DND-41 (cell line): ENCODE results near the gene HECTD4.

Experiments
- ATAC-seq: fragments of 200-7000 bp; cut with Tn5 transposase; 3 replicates; pipeline ENCODE4 v1.9.1; 2021; ENCODE audit warnings: low read depth; ENCODE audit not compliant: insufficient read depth
- DNase-seq: peaks from one replicate; pipeline ENCODE4 v3.0.0-alpha.2; 2020
- H2AFZ ChIP-seq: 2 replicates; pipeline ENCODE4 v1.6.0; 2012; ENCODE audit warnings: low read depth, low read length
- H3K27ac ChIP-seq: 2 replicates; pipeline ENCODE4 v1.5.1; 2012; ENCODE audit warnings: low read length, inconsistent platforms
- H3K27me3 ChIP-seq: fragments of 200-600 bp; sonication (generic); 2 replicates; pipeline ENCODE4 v1.6.0; 2012; ENCODE audit warnings: low read length, mild to moderate bottlenecking, inconsistent platforms; ENCODE audit not compliant: insufficient read depth, poor library complexity
- H3K36me3 ChIP-seq: 2 replicates; pipeline ENCODE4 v1.5.1; 2012; ENCODE audit warnings: low read length, inconsistent platforms; ENCODE audit not compliant: insufficient read depth
- H3K4me1 ChIP-seq: 2 replicates; pipeline ENCODE4 v1.5.1; 2012; ENCODE audit warnings: mild to moderate bottlenecking, low read length; ENCODE audit not compliant: insufficient read depth
- H3K4me2 ChIP-seq: 2 replicates; pipeline ENCODE4 v1.6.0; 2012; ENCODE audit warnings: mild to moderate bottlenecking, moderate library complexity, low read length, inconsistent platforms; ENCODE audit not compliant: insufficient read depth
- H3K4me3 ChIP-seq, 2 experiments: fragments of 200-600 bp in 1 of 2; shearing (Covaris generic) in 1 of 2; 2 replicates each; pipeline ENCODE4 v1.5.1; 2012 to 2016; ENCODE audit warnings: inconsistent platforms in 2 of 2, low read length in 2 of 2, mild to moderate bottlenecking in 2 of 2, low read depth in 1 of 2, moderate library complexity in 1 of 2
- H3K79me2 ChIP-seq: 2 replicates; pipeline ENCODE4 v1.6.0; 2012; ENCODE audit warnings: low read length, inconsistent platforms; ENCODE audit not compliant: insufficient read depth
- H3K9ac ChIP-seq: 2 replicates; pipeline ENCODE4 v1.6.0; 2012; ENCODE audit warnings: low read depth, mild to moderate bottlenecking, inconsistent platforms, low read length, moderate library complexity
- H3K9me3 ChIP-seq: 2 replicates; pipeline ENCODE4 v1.5.1; 2012; ENCODE audit warnings: low read length, moderate library complexity, mild to moderate bottlenecking, inconsistent platforms; ENCODE audit not compliant: insufficient read depth, severe bottlenecking
- H4K20me1 ChIP-seq: 2 replicates; pipeline ENCODE4 v1.6.0; 2012; ENCODE audit warnings: low read length; ENCODE audit not compliant: insufficient read depth
- EZH2 ChIP-seq: IDR thresholded peaks from 3 replicates; pipeline ENCODE4 v1.6.1; 2012; ENCODE audit warnings: borderline replicate concordance, low read depth, mild to moderate bottlenecking, moderate library complexity, low read length, inconsistent platforms; ENCODE audit not compliant: severe bottlenecking
- TF ChIP-seq, protein P1 (sequence below): IDR thresholded peaks from 2 replicates; pipeline ENCODE4 v1.5.1; 2012; ENCODE audit warnings: borderline replicate concordance, low read length, moderate library complexity, mild to moderate bottlenecking; ENCODE audit not compliant: poor library complexity, severe bottlenecking; ENCODE audit errors: extremely low read depth

The HECTD4 gene

DNA sequence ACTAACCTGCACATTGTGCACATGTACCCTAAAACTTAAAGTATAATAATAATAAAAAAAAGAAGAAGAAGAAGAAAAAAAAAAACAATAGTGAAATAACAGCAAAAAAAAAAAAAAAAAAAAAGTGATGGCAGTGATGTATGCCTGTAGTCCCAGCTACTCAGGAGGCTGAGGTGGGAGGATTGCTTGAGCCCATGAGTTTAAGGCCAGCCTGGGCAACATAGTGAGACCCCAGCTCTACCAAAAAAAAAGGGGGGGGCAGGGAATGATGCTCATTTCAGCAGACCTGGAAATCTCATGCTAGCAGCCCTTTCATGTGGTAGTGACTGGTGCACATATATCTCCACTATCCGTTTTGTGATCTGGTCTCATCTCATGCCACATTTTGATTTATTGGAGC, 236.1 kb downstream of the HECTD4 start:
- DNase-seq, result no peak
- Histone ChIP-seq H2AFZ (no peak overlapping the region), H3K27ac (no peak overlapping the region), H3K4me3 (no peak overlapping the region), H3K79me2 (no peaks in the 10 kb centered on the region), H3K9me3 (no peaks in the 10 kb centered on the region), H3K27me3 (no peaks in the 10 kb centered on the region), H3K9ac (no peak overlapping the region), H3K36me3 (peaks cover 83% of the 10 kb centered on the region), H4K20me1 (no peaks in the 10 kb centered on the region), H3K4me1 (no peaks in the 10 kb centered on the region), H3K4me2 (no peak overlapping the region)
- ATAC-seq, result no peak
- no peak for TF ChIP-seq EZH2
- TF ChIP-seq, protein P1, sequence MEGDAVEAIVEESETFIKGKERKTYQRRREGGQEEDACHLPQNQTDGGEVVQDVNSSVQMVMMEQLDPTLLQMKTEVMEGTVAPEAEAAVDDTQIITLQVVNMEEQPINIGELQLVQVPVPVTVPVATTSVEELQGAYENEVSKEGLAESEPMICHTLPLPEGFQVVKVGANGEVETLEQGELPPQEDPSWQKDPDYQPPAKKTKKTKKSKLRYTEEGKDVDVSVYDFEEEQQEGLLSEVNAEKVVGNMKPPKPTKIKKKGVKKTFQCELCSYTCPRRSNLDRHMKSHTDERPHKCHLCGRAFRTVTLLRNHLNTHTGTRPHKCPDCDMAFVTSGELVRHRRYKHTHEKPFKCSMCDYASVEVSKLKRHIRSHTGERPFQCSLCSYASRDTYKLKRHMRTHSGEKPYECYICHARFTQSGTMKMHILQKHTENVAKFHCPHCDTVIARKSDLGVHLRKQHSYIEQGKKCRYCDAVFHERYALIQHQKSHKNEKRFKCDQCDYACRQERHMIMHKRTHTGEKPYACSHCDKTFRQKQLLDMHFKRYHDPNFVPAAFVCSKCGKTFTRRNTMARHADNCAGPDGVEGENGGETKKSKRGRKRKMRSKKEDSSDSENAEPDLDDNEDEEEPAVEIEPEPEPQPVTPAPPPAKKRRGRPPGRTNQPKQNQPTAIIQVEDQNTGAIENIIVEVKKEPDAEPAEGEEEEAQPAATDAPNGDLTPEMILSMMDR, result no peak

DNA sequence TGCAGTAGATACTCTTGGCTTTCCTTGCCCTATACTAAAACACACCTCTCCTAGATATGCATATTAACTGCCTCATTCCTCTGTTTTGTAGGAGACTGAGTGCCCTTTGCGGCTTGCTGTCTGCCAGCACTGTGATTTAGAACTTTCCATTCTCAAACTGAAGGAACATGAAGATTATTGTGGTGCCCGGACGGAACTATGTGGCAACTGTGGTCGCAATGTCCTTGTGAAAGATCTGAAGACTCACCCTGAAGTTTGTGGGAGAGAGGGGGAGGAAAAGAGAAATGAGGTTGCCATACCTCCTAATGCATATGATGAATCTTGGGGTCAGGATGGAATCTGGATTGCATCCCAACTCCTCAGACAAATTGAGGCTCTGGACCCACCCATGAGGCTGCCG, 241.5 kb downstream of the HECTD4 start:
- Histone ChIP-seq H3K79me2 (no peaks in the 10 kb centered on the region), H3K4me1 (no peaks in the 10 kb centered on the region), H3K36me3 (peaks cover 70% of the 10 kb centered on the region), H3K9ac (no peak overlapping the region), H3K27me3 (no peaks in the 10 kb centered on the region), H2AFZ (no peak overlapping the region), H3K9me3 (no peaks in the 10 kb centered on the region), H4K20me1 (no peaks in the 10 kb centered on the region), H3K4me3 (no peak overlapping the region), H3K4me2 (no peak overlapping the region), H3K27ac (no peak overlapping the region)
- DNase-seq (no peak), ATAC-seq (no peak)
- TF ChIP-seq, protein P1, result no peak
- TF ChIP-seq EZH2, result no peak

DNA sequence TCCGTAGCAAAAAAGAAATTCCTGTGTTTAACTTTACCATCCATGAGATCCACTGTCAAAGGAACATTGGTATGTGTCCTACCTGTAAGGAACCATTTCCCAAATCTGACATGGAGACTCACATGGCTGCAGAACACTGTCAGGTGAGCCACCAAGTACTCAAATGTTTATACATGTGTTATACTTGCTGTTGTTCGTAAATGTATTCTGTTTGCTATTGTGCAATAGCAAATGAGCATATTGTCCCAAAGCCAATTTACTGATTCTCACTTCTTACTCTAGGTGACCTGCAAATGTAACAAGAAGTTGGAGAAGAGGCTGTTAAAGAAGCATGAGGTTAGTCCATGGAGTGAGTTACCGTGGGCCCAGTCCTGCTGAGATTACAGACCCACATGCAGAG, 247.5 kb downstream of the HECTD4 start:
- Histone ChIP-seq H2AFZ (no peak overlapping the region), H3K27ac (no peak overlapping the region), H3K4me2 (no peak overlapping the region), H3K79me2 (peaks cover 27% of the 10 kb centered on the region), H4K20me1 (peaks cover 20% of the 10 kb centered on the region; the same call in 1 of the 2 replicates), H3K9me3 (no peaks in the 10 kb centered on the region), H3K36me3 (peaks cover 40% of the 10 kb centered on the region), H3K27me3 (no peaks in the 10 kb centered on the region), H3K4me3 (no peak overlapping the region), H3K4me1 (peaks cover 21% of the 10 kb centered on the region), H3K9ac (no peak overlapping the region)
- ATAC-seq, result no peak
- DNase-seq, result no peak
- TF ChIP-seq, protein P1, result no peak
- no peak for TF ChIP-seq EZH2

DNA sequence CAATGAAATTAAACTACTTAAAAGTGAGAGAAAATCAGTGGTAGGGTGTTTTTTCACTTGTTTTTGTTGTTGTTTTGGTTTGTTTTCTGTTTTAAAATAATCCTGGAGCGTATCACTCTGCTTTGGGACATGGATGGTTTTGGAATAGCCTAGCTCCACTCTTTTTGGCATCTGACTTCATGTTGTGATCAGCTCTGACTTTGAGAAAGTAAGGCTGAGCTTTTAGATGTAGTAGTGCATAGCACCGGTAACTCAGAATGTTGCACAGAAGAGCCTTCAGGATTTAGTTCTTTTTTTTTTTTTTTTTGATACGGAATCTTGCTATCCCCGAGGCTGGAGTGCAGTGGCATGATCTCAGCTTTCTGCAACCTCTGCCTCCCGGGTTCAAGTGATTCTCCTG, 248.8 kb downstream of the HECTD4 start:
- H3K36me3 ChIP-seq, result peaks cover 36% of the 10 kb centered on the region
- H3K9ac ChIP-seq, result no peak overlapping the region
- no peak overlapping the region for H2AFZ ChIP-seq
- no peak overlapping the region for H3K4me3 ChIP-seq
- peaks cover 39% of the 10 kb centered on the region for H3K79me2 ChIP-seq
- H3K4me1 ChIP-seq, result peaks cover 34% of the 10 kb centered on the region
- TF ChIP-seq, protein P1, result no peak
- no peak for TF ChIP-seq EZH2
- H3K27me3 ChIP-seq, result no peaks in the 10 kb centered on the region
- H3K27ac ChIP-seq, result no peak overlapping the region
- no peak overlapping the region for H3K4me2 ChIP-seq
- peaks cover 20% of the 10 kb centered on the region; the same call in 1 of the 2 replicates for H4K20me1 ChIP-seq
- ATAC-seq (no peak), DNase-seq (no peak)
- no peaks in the 10 kb centered on the region for H3K9me3 ChIP-seq
